SIG-M5 (cell line): ENCODE results near the gene EP400.
"Not testable (repeated sequence)": the region's sequence is repeated elsewhere in the genome, so short reads cannot be mapped to it uniquely, and the experiment has no call there.

ENCODE experiments used
- DNase-seq: peaks from one replicate; lab custom pipeline; 2025; lab: John Stamatoyannopoulos, UW

EP400 gene

DNA sequence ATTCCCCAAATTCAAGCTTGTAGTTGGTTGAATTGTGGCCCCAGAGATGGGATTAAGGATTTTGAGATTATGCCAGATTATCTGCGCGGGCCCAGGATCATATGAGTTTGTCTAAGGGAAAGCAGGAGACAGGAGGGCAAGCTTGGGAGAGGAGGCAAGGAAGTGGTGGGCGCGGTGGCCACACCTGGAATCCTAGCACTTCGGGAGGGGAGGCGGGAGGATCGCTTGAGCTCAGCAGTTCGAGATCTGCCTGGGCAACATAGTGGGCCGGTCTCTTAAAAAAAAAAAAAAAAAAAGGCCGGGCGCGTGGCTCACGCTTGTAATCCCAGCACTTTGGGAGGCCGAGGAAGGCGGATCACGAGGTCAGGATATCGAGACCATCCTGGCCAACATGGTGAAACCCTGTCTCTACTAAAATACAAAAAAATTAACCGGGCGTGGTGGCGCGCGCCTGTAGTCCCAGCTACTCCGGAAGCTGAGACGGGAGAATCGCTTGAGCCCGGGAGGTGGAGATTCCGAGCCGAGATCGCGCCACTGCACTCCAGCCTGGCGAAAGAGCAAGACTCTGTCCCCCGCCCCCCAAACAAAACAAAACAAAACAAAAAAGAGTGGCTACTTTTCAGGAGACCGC is 21.5 kb upstream of the EP400 start:
- DNase-seq, result no peak

DNA sequence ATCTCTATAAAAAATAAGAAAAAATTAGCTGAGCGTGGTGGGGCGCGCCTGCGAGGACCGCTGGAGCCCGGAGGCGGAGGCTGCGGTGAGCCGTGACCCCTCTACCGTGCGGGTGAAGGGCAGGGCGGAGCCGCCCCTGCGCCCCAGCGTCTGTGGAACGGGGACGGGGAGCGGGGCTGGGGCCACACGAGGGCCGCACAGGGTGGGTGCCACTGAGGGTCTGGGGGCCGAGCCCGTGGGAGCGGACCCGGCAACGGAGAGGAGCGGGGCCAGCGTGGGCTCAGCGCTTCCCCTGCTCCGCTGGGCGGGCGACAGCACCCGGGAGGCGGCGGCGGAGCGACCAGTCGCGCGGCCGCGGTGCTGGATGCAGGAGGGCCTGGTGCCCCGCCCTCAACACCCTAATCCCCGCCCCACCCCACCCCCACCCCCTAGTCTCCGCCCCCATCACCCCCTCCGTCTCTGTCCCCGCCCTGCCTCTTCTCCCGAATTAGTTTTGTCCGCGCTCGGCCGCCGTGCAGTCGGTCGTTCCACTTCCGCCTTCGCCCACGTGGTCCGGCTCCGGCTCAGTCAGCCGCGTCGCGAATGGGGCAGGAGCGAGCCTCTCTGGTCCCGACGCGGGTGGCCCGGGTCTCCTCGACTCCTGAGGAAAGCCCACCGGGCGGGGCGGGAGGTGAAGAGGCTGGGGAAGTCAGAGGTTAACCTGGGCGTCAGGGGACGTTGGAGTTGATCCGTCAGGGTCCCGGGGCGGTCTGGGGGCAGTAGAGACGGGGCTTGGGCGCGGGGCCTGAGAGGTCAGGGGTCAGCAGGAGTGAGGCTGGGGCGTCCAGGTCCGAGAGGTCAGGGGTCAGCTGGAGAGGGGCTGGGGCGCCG is 20.8 kb upstream of the EP400 start, which contains the start of gene PUS1:
Gene PUS1 (plus strand): TSS at position 566 of the 870 bp plus-strand sequence. CDS start 447 bp downstream, outside the sequence.
- peak; percentile 56 for DNase-seq

DNA sequence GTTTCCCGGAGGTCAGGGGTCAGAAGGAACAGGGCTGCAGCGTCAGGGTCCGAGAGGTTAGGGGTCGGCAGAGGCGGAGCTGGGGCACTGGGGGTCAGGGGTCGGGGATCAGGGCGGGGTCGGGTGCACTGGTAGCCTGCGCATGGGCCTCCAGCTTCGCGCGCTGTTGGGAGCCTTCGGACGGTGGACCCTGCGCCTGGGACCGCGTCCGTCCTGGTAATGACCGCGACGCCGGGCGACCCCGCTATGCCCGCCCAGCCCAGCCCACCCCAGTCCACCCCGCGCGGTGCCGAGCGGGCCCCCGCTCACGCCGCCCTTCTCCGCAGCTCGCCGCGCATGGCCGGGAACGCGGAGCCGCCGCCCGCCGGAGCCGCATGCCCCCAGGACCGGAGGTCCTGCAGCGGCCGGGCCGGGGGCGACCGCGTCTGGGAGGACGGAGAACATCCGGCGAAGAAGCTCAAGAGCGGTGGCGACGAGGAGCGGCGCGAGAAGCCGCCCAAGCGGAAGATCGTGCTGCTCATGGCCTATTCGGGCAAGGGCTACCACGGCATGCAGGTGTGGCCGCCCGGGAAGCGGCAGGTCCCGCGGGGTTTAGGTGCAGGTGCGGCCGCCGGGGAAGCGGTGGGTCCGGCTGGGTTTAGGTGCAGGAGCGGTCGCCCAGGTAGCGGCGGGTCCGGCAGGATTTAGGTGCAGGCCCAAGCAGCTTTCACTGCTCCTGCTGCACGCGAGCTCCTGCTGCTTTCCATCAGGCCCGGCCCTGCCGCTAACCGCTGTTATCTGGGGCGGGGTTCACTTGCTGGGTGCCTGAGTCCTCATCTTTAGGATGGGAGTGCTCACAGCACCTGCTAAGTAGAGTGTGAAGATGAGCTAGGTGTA is 19.9 kb upstream of the EP400 start:
- no peak for DNase-seq

GRCh38 chr12:131930510-131930909 is 19.2 kb upstream of the EP400 start:
- DNase-seq, result no peak

GRCh38 chr12:131933387-131933786 is 16.4 kb upstream of the EP400 start:
- no peak for DNase-seq

DNA sequence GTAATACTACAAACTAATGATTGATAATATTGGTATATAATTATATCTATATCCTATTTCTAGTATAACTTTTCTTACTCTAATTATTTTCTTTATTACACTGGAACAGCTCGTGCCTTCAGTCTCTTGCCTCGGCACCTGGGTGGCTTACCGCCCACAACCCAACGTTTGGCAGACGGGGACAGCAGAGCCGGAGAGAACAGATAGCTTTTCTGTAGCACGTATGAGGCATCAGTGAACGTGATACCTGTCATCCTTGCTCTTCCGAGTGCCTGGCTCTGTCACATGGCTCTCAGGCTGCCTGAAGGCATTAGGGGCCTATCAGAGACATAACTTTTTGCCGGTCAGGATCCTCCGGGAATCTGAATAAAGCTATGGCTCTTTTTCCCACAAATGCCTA is 15.2 kb upstream of the EP400 start:
- no peak for DNase-seq

DNA sequence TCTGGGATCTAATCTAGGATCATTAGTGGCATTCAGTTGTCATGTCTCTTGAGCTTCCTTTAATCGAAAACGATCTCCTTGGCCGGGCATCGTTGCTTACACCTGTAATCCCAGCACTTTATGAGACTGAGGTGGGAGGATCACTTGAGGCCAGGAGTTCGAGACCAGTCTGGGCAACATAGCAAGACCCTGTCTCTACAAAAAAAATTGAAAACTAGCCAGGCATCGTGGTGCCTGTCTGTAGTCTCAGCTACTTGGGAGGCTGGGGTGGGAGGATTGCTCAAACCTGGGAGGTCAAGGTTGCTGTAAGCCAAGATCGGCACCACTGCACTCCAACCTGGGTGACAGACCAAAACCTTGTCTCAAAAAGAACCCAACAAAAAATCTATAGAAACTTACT is 11.7 kb upstream of the EP400 start:
- DNase-seq, result no peak

DNA sequence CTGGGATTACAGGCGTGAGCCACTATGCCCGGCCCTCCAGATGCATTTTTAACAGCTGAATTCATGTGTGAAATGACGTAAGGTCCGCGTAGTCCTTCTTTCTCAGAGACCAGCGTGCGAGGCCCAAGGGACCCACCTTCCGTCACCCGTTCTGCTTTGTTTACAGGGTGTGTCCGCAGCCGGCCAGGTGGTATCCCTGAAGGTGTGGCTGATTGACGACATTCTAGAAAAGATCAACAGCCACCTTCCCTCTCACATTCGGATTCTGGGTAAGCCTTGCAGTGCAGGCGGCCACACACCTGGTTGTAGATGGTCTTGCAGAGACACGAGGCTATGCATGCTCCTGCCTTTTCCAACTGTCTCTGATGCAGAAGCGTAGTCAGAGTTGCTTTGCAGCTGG is 10.7 kb upstream of the EP400 start:
- DNase-seq, result no peak

- DNase-seq, result no peak
These were observed 9.6 kb upstream of the EP400 start for GRCh38 chr12:131940141-131940547.

- DNase-seq, result no peak
These were observed 8.4 kb upstream of the EP400 start for GRCh38 chr12:131941116-131941986.

- DNase-seq, result no peak
These were observed 7.8 kb upstream of the EP400 start for GRCh38 chr12:131941987-131942341.

GRCh38 chr12:131942671-131943070 is 7.1 kb upstream of the EP400 start:
- no peak for DNase-seq

DNA sequence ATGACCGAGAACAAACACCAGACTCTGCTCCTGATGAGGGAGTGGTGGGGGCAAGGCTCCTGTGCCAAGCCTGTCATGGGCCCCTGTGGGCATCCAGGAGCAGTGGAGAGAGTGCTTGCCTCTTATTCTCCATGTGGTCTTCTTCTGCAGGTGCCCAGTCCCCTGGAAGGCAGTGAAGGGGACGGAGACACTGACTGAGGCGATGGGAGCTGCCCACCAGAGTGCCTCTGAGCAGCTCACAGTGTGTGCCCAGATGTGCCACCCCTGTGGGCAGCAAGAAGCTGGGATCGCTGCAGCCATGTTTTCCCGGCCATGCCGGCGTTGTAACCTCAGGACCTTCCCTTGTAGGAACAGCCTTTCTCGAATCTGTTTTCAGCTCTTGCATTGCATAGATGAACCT is 6.4 kb upstream of the EP400 start:
- DNase-seq, result no peak

GRCh38 chr12:131943876-131944275 is 5.9 kb upstream of the EP400 start:
- DNase-seq, result no peak

- DNase-seq, result no peak
These were observed 5.0 kb upstream of the EP400 start for GRCh38 chr12:131944601-131945251.

DNA sequence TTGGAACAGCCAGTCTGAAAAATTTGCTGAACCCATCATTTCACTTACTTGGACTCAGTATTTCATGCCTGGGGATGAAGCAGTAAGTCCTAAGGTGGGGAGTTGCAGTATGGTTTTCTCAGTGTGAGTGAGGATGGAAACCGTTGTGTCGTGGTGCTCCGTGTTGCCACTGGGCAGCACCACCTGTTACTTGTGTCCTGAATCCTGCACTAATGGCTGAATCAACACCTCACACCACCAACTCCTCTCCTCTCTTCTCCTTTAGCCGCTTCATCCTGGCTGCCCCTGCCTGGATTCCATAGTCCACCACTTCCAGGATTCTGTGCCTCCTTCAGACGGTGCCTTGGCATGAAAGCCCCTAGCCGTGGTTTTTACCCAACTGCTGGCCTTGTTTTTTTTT is 3.0 kb upstream of the EP400 start:
- no peak for DNase-seq

GRCh38 chr12:131947482-131948027 is 2.2 kb upstream of the EP400 start:
- no peak for DNase-seq

GRCh38 chr12:131948166-131948712 is 1.5 kb upstream of the EP400 start:
- no peak for DNase-seq

DNA sequence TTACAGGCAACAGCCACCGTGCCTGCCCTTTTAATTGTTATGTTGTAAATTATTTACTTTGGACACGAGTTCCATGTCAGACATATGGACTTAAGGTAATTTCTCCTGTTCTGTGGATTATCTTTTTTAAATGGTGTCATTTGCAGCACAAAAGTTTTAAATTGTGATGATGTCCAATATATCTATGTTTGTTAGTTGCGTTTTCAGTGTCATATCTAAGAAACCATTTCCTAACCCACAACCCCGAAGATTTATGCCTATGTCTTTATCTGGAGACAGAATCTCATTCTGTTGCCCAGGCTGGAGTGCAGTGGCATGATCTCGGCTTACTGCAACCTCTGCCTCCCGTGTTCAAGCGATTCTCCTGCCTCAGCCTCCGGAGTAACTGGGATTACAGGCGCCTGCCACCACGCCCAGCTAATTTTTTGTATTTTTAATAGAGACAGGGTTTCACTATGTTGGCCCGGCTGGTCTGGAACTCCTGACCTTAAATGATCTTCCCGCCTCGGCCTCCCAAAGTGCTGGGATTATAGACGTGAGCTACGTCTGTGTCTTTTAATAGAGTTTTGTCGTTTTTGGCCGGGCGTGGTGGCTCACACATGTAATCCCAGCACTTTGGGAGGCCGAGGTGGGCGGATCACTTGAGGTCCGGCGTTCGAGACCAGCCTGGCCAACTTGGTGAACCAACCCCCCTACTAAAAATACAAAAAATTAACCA is 870 bp upstream of the EP400 start:
- not testable (repeated sequence) for DNase-seq
